ENCODE results near the gene PIH1D1.

Gene PIH1D1

GRCh38 chr19:49411681-49412326, 39.8 kb downstream of the PIH1D1 start:
- H3K4me3 ChIP-seq (replicated peaks; ENCODE audit: low read depth, low read length), result no peak overlapping the region
- no peak for DNase-seq (ENCODE audit: low read depth)
- no peak for TF ChIP-seq CTCF (IDR thresholded peaks at IDR 0.05; ENCODE audit: low read length, missing control alignments)

- TF ChIP-seq CTCF (IDR thresholded peaks at IDR 0.05; ENCODE audit: low read length, missing control alignments), result no peak
- no peak overlapping the region for H3K4me3 ChIP-seq (replicated peaks; ENCODE audit: low read depth, low read length)
- DNase-seq (ENCODE audit: low read depth), result no peak
These were observed 42.1 kb downstream of the PIH1D1 start for GRCh38 chr19:49409441-49410029.

GRCh38 chr19:49408816-49409440, 42.7 kb downstream of the PIH1D1 start:
- no peak for DNase-seq (ENCODE audit: low read depth)
- no peak for TF ChIP-seq CTCF (IDR thresholded peaks at IDR 0.05; ENCODE audit: low read length, missing control alignments)
- H3K4me3 ChIP-seq (replicated peaks; ENCODE audit: low read depth, low read length), result no peak overlapping the region

GRCh38 chr19:49407482-49408015, 44.1 kb downstream of the PIH1D1 start:
- TF ChIP-seq CTCF (IDR thresholded peaks at IDR 0.05; ENCODE audit: low read length, missing control alignments), result no peak
- DNase-seq (ENCODE audit: low read depth), result no peak
- no peak overlapping the region for H3K4me3 ChIP-seq (replicated peaks; ENCODE audit: low read depth, low read length)

- no peak for TF ChIP-seq CTCF (IDR thresholded peaks at IDR 0.05; ENCODE audit: low read length, missing control alignments)
- H3K4me3 ChIP-seq (replicated peaks; ENCODE audit: low read depth, low read length), result no peak overlapping the region
- no peak for DNase-seq (ENCODE audit: low read depth)
These were observed 44.5 kb downstream of the PIH1D1 start for GRCh38 chr19:49407079-49407478.

- DNase-seq (ENCODE audit: low read depth), result no peak
- H3K4me3 ChIP-seq (replicated peaks; ENCODE audit: low read depth, low read length), result no peak overlapping the region
- no peak for TF ChIP-seq CTCF (IDR thresholded peaks at IDR 0.05; ENCODE audit: low read length, missing control alignments)
These were observed 48.0 kb downstream of the PIH1D1 start for GRCh38 chr19:49403404-49404187.
